ENCODE measurements around the gene NAA38.

Gene NAA38

DNA sequence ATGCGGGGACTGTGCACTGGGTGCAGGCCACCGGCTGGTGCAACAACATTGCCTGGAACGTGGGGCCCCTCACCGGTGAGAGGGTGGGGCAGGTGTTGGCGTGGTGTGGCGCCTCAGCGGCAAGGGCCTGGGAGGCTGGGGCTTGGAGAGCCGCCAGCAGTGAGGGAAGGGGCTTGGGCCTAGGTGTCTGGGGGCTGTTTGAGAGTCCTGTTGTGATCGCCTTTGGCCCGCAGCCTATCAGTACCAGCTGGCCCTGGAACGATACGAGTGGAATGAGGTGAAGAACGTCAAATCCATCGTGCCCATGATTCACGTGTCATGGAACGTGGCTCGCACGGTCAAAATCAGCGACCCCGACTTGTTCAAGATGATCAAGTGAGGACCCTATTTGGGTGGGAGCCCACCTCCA, 5.1 kb downstream of the NAA38 start:
- DNase-seq: no peak

- DNase-seq: peak; percentile 95
Observed at GRCh38 chr17:7851438-7852261, 5.7 kb downstream of the NAA38 start.

- no peak for DNase-seq
Observed at GRCh38 chr17:7850701-7851437, 6.5 kb downstream of the NAA38 start.

DNA sequence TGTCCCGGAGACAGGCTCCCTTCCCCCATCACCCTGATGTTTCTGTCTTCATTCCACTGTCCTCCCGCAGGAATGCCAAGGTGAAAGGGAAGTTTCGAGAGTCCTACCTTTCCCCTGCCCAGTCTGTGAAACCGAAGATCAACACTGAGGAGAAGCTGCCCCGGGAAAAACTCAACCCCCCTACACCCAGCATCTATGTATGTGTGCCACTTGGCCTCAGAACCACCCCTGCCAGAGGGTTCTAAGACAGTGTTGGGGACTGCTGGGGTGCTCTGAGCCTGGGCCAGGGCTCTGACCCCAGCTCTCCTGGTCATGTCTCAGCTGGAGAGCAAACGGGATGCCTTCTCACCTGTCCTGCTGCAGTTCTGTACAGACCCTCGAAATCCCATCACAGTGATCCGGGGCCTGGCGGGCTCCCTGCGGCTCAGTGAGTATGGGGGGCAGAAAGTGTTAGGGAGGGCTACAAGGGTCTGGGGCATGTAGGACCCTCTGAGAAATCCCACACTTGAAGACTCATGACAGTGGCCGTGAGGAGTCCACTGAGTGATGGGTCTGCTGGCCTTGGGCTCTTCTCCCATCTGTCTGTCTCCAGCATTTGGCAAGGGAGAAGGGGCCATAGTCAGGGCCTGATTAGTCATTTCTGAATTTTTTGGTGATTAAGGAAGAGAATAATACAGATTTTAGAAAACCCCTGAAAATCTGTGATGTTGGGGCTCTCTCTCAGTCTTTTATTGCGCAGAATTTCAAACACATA, 7.4 kb downstream of the NAA38 start:
- DNase-seq: peak in 1 of 2 donors; percentile 21

- peak in 1 of 2 donors; percentile 22 for DNase-seq
Observed at GRCh38 chr17:7849130-7849750, 8.1 kb downstream of the NAA38 start.

DNA sequence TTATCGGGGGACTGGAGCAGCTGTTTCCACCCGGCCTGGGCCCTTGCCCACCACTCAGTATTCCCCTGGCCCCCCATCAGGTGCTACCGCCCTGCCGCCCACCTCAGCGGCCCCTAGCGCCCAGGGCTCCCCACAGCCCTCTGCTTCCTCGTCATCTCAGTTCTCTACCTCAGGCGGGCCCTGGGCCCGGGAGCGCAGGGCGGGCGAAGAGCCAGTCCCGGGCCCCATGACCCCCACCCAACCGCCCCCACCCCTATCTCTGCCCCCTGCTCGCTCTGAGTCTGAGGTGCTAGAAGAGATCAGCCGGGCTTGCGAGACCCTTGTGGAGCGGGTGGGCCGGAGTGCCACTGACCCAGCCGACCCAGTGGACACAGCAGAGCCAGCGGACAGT, 8.6 kb downstream of the NAA38 start:
- no peak for DNase-seq

- DNase-seq: no peak
Observed at GRCh38 chr17:7848131-7848579, 9.2 kb downstream of the NAA38 start.

DNA sequence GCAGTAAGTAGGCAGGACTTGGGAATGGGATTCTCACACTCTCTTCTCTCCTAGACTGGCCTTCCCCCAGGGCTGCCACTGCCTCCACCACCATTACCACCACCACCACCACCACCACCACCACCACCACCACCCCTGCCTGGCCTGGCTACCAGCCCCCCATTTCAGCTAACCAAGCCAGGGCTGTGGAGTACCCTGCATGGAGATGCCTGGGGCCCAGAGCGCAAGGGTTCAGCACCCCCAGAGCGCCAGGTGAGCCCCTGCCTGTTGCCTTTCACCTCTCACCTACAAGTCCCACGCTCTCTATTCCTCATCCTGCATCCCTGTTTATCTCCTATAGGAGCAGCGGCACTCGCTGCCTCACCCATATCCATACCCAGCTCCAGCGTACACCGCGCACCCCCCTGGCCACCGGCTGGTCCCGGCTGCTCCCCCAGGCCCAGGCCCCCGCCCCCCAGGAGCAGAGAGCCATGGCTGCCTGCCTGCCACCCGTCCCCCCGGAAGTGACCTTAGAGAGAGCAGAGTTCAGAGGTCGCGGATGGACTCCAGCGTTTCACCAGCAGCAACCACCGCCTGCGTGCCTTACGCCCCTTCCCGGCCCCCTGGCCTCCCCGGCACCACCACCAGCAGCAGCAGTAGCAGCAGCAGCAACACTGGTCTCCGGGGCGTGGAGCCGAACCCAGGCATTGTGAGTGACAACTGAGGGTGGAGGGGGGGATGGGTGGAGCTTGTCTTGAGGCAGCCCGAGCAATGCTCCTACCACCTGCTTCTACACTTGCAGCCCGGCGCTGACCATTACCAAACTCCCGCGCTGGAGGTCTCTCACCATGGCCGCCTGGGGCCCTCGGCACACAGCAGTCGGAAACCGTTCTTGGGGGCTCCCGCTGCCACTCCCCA, 10.3 kb downstream of the NAA38 start:
- no peak for DNase-seq

GRCh38 chr17:7846063-7846735, 11.2 kb downstream of the NAA38 start:
- no peak for DNase-seq

- peak in 1 of 2 donors; percentile 17 for DNase-seq
Observed at GRCh38 chr17:7845359-7846062, 11.8 kb downstream of the NAA38 start.

DNA sequence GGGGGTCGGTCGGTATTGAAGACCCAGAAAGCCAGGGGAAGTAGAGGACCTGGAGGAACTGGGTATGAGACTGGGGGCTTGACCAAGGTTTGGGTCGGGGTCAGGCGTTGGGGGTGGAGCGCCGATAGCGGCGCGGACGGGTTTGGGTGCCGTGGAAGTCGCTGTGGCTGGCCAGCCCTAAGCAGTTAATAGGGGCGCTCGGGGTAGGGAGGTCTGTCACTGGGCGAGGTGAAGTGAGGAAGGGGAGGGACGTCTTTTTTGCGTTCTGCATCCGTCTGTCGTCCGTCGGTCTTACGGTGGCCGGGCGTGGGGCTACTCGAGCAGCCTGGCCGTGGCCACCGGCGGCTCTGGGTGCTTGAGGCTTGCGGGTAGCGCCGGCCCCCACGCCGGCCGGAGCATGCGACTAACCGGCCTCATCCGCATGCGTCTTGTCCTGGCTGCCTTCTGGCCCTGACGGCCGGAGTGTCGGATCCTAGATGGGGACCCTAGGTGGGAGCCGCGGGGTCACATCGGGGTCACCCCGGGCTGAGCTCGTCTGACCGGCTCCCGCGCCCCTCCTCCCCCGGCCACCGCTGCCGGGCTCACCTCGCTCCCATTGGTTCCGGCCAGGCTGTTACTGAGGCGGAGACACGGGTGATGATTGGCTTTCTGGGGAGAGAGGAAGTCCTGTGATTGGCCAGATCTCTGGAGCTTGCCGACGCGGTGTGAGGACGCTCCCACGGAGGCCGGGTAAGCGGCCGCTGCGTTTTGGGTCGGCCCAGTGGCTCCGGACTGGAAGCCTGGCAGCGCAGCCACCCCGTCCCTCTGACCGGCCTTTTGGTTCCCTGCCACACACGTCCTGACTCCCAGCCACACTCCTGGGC, 12.8 kb downstream of the NAA38 start:
- DNase-seq: peak; percentile 92 to 93

DNA sequence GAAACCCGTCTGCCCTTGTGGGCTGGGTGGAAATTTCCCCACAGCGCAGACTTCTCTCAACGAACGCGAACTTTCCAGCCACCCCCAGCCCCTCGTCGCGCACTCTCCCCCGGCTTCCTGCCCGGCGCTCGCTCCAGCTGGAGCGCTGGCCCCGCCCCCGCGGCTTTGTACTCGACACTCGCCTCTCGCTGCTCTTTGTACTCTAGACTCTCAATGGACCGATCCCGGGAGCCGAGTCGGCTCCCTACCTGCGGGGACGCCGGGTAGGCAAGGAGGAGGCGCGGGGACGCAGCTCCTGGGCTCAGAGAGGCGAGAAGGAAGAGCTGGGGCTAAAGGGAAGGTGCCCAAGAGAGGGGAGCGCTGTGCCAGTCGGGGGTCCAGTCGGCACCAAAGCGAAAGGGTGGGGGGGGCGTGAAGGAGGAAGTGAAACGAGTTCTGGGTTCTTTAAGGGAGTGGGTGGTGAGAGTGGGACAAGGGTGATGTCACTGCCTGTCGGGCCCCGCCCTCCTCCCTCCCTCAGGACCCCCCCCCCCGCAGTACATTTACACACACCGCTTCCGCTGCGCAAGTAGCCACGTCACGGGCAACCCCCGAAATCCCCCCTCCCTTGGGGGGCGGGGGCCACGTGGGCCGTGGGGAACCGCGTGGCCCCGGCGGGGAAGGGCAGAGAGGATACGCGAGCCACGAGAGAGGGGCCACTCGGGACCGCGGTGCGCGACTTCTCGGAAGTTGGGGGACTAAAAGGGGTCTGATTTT, 13.6 kb downstream of the NAA38 start:
- peak; percentile 95 to 96 for DNase-seq

GRCh38 chr17:7843257-7843535, 14.2 kb downstream of the NAA38 start:
- DNase-seq: no peak

GRCh38 chr17:7842380-7843256, 14.7 kb downstream of the NAA38 start:
- peak; percentile 99 for DNase-seq

- DNase-seq: peak; percentile 86 to 88
Observed at GRCh38 chr17:7841915-7842379, 15.4 kb downstream of the NAA38 start.

DNA sequence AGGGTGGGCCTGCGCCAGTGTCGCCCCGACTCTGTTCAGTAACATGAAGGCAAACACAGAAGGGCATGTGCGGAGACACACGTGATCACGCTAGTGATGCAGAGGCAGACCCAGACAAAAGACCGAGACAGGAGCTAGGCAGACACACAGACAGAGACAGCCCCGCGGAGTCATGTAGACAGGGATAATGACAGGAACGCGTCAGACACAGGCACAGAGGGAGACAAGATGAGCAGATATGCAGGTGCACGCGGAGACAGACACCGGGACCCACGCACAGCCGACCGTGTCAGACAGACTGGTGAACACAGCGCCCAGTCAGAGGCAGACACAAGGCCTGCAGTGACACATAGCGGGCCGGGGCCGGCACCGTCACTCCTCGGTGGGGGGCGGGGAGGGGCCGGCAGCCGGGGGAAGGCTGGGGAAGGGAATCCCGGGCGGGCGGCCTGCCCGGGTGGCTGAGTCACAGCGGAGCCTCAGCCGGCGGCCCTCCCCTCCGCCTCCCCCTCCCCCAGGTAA, 15.9 kb downstream of the NAA38 start:
- DNase-seq: peak; percentile 92 to 95

GRCh38 chr17:7840875-7841274, 16.5 kb downstream of the NAA38 start:
- DNase-seq: no peak

DNA sequence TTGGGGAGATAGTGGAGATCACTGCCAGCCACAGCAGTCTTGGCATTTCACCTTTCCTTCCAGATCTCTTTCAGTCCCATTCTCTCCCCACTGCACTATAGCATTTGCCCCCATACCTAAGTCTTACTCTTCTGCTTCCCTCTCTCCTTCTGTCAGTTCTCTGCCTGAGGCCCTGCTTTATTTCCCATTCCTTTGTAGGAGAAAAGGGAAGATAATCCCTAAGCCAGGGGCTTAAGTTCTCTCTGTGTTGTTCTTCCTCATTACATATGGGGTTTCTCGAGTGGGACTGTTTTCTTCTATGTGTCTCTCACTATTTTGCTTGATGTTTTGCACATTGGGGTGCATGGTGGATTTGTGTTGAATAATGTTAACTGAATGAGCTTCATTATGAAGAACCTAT, 16.9 kb downstream of the NAA38 start:
- no peak for DNase-seq

All from CD4-positive, alpha-beta T cell treated with Interleukin-4 for 1 hour (primary cell).